ENCODE results near the gene GRM2. TPM values are rescaled to one million over a fixed set of nuclear protein-coding genes. Genes with fewer than 3 reads are reported as not detected.

The GRM2 gene
- total and polyA plus RNA-seq, 10 of the 15 experiments (the other 5 are each of a cell fraction or from before 2014, with no cell fraction given) = 0.01 to 0.14 (median 0.06) TPM; not detected in 5

- RAD21 ChIA-PET (ENCODE audit: unreplicated experiment) = no interaction called here
- in situ Hi-C loops (cut with MboI) (no loop called here), intact Hi-C loops (cut with micrococcal nuclease; ENCODE audit: unreplicated experiment) (no loop called here)
- Histone ChIP-seq H3K9me3 (replicated peaks; ENCODE audit: control insufficient read depth, insufficient read depth, low read length) (no peaks in the 10 kb centered on the region), H3K27ac (ENCODE audit: control insufficient read depth, insufficient read depth) (no peak overlapping the region), H3K4me3 (no peak overlapping the region), H4K20me1 (ENCODE audit: control insufficient read depth, insufficient read depth) (no peaks in the 10 kb centered on the region), H3K27me3 (replicated peaks in 1 of 2; ENCODE audit: control insufficient read depth in 2 of 2, insufficient read depth in 2 of 2, low read length in 1 of 2) (no peaks in the 10 kb centered on the region), H3K4me2 (ENCODE audit: control insufficient read depth, insufficient read depth) (no peak overlapping the region), H3K9ac (ENCODE audit: control insufficient read depth, insufficient read depth, low read length) (no peak overlapping the region), H3K4me1 (ENCODE audit: control insufficient read depth, insufficient read depth, low read length) (no peaks in the 10 kb centered on the region), H2AFZ (ENCODE audit: control insufficient read depth, low read depth, low read length) (no peak overlapping the region), H3K36me3 (ENCODE audit: control insufficient read depth in 2 of 2, insufficient read depth in 2 of 2, low read length in 1 of 2) (peaks cover 3 to 24% of the 10 kb centered on the region in 2 experiments; a peak in 3 of 4 replicates), H3K79me2 (ENCODE audit: control insufficient read depth, insufficient read depth, low read length) (no peaks in the 10 kb centered on the region)
- CTCF ChIA-PET = interaction anchor here (1.2 kb wide), 1 partner anchor 15 kb away, joined by 7 read pairs; no protein-coding TSS in a partner anchor
- SMC1A ChIA-PET (ENCODE audit: uncharacterized antibody, unreplicated experiment) = no interaction called here
- TF ChIP-seq ZNF622 (IDR thresholded peaks at IDR 0.05) (no peak), SIN3A (IDR thresholded peaks at IDR 0.05; ENCODE audit: low read depth, low read length) (no peak), CBX5 (IDR thresholded peaks at IDR 0.05; ENCODE audit: low read depth) (no peak), RFX5 (IDR thresholded peaks at IDR 0.05; ENCODE audit: low read depth, low read length) (no peak), RELA (IDR thresholded peaks at IDR 0.05; ENCODE audit: borderline replicate concordance, partially characterized antibody) (no peak), TARDBP (IDR thresholded peaks at IDR 0.05; ENCODE audit: borderline replicate concordance) (no peak), BCL3 (IDR thresholded peaks at IDR 0.05; ENCODE audit: borderline replicate concordance, insufficient read depth, low read depth, low read length, poor library complexity, severe bottlenecking) (no peak)
- WGBS (ENCODE audit: insufficient coverage, insufficient replicate concordance, low lambda C conversion rate, missing lambda C conversion rate) = 85% methylated on average over 12 of the region's 12 CpGs
- no peak for FAIRE-seq
- ATAC-seq = no peak
- POLR2A ChIA-PET = no interaction called here
- DNase-seq (ENCODE audit: low read depth, low spot score) = no peak
- BruUV-seq (replicated peaks) = no TSS peak
These were observed 2.9 kb upstream of the GRM2 start for GRCh38 chr3:51703761-51704510.
